HCT116 (cell line): ENCODE results near the gene OBSCN. TPM values are rescaled to one million over a fixed set of nuclear protein-coding genes. Genes with fewer than 3 reads are reported as not detected.

Experiments
- ATAC-seq: fragments of 200-7000 bp; cut with Tn5 transposase; 2 replicates; pipeline ENCODE4 v1.9.1; 2020; ENCODE audit warnings: mild to moderate bottlenecking, moderate library complexity
- BruUV-seq: library from RNA; stranded (reverse); fragments of 400-500 nt; replicated peaks from 2 replicates; lab custom pipeline; 2021; lab: Mats Ljungman, UMichigan
- CTCF ChIA-PET: fragments of 300-600 bp; sonication (Branson Sonifier 250); formaldehyde crosslinking; loops from one replicate; lab custom pipeline; 2021; ENCODE audit warnings: antibody characterized with exemption; lab: Charles Lee
- POLR2A ChIA-PET: fragments of 300-600, 350-600 bp; sonication (Branson Sonifier 250); formaldehyde crosslinking; loops from one replicate; lab custom pipeline; 2021; ENCODE audit warnings: antibody characterized with exemption; lab: Charles Lee
- RAD21 ChIA-PET, 2 experiments: fragments of 300-600 bp; sonication (Branson Sonifier 250); formaldehyde crosslinking; loops; one replicate each; lab custom pipeline; 2023; ENCODE audit warnings: low total read pairs in 2 of 2; ENCODE audit not compliant: uncharacterized antibody in 2 of 2, unreplicated experiment in 2 of 2, low non-redundant PET in 1 of 2; lab: Charles Lee
- DNase-seq: peaks from one replicate; pipeline ENCODE4 v3.0.0-alpha.2; 2010; ENCODE audit warnings: low read depth, low spot score
- H2AFZ ChIP-seq: fragments of 200-600 bp; shearing (Covaris generic), sonication (generic); 2 replicates; pipeline ENCODE4 v1.6.1; 2017; ENCODE audit warnings: low read depth, mixed run types, mixed read lengths, antibody characterized with exemption, low read length; ENCODE audit not compliant: poor library complexity, severe bottlenecking
- H3K27ac ChIP-seq: 2 replicates; pipeline ENCODE4 v1.5.1; 2012; ENCODE audit warnings: low read depth, low read length
- H3K27me3 ChIP-seq: fragments of 200-600 bp; sonication (generic); 2 replicates; pipeline ENCODE4 v1.6.1; 2016; ENCODE audit warnings: mixed run types, low read length, mixed read lengths; ENCODE audit not compliant: insufficient read depth
- H3K36me3 ChIP-seq, 2 experiments: fragments of 200-500 bp in 1 of 2; fragments of 200-600 bp in 1 of 2; sonication (Bioruptor generic) in 1 of 2; sonication (generic) in 1 of 2; 2 replicates each; pipeline versions ENCODE4 v1.5.1 to v1.6.1; 2014 to 2016; ENCODE audit warnings: low read length in 2 of 2, inconsistent platforms in 1 of 2, mixed read lengths in 1 of 2, mixed run types in 1 of 2; ENCODE audit not compliant: insufficient read depth in 2 of 2, control insufficient read depth in 1 of 2
- H3K4me1 ChIP-seq, 2 experiments: fragments of 200-600 bp in 1 of 2; sonication (generic) in 1 of 2; 2 replicates each; pipeline versions ENCODE4 v1.5.1 to v1.6.1; 2012 to 2017; ENCODE audit warnings: low read length in 2 of 2, inconsistent platforms in 1 of 2, mild to moderate bottlenecking in 1 of 2, mixed read lengths in 1 of 2, mixed run types in 1 of 2, moderate library complexity in 1 of 2; ENCODE audit not compliant: insufficient read depth in 2 of 2, control insufficient read depth in 1 of 2
- H3K4me2 ChIP-seq: fragments of 200-600 bp; sonication (generic); 2 replicates; pipeline ENCODE4 v1.6.1; 2017; ENCODE audit warnings: mixed run types, low read length, mixed read lengths
- H3K4me3 ChIP-seq, 2 experiments: fragments of 200-600 bp in 1 of 2; sonication (generic) in 1 of 2; replicated peaks in 1 of 2; 2 replicates each; pipeline ENCODE4 v1.5.1; 2011 to 2016; ENCODE audit warnings: low read length in 2 of 2, control low read depth in 1 of 2, low read depth in 1 of 2, mild to moderate bottlenecking in 1 of 2, mixed read lengths in 1 of 2, mixed run types in 1 of 2
- H3K79me2 ChIP-seq: fragments of 200-600 bp; sonication (generic); 2 replicates; pipeline ENCODE4 v1.6.1; 2017; ENCODE audit warnings: mild to moderate bottlenecking, mixed run types, low read length, moderate library complexity, mixed read lengths; ENCODE audit not compliant: insufficient read depth
- H3K9ac ChIP-seq: fragments of 200-600 bp; sonication (generic); 2 replicates; pipeline ENCODE4 v1.6.1; 2016; ENCODE audit warnings: low read length, mixed read lengths
- H3K9me2 ChIP-seq: fragments of 200-600 bp; sonication (generic), shearing (Covaris generic); 2 replicates; pipeline ENCODE4 v1.6.1; 2017; ENCODE audit warnings: mixed run types, mild to moderate bottlenecking, moderate library complexity; ENCODE audit not compliant: insufficient read depth
- H3K9me3 ChIP-seq, 2 experiments: fragments of 200-500 bp in 1 of 2; fragments of 200-600 bp in 1 of 2; sonication (Bioruptor generic) in 1 of 2; sonication (generic) in 1 of 2; 2 replicates each; pipeline ENCODE4 v1.6.1; 2014 to 2017; ENCODE audit warnings: low read length in 2 of 2, mixed read lengths in 2 of 2, inconsistent platforms in 1 of 2, low read depth in 1 of 2, mild to moderate bottlenecking in 1 of 2, mixed run types in 1 of 2, moderate library complexity in 1 of 2; ENCODE audit not compliant: control insufficient read depth in 1 of 2, insufficient read depth in 1 of 2
- H4K20me1 ChIP-seq: fragments of 200-600 bp; sonication (generic), shearing (Covaris generic); 2 replicates; pipeline ENCODE4 v1.6.1; 2017; ENCODE audit warnings: mixed run types, mild to moderate bottlenecking, moderate library complexity; ENCODE audit not compliant: insufficient read depth
- EZH2phosphoT487 ChIP-seq: fragments of 200-600 bp; IDR thresholded peaks from 2 replicates; pipeline ENCODE4 v1.6.1; 2018; ENCODE audit warnings: antibody characterized with exemption, borderline replicate concordance
- JUND ChIP-seq: IDR thresholded peaks from 2 replicates; pipeline ENCODE4 v1.6.1; 2012
- SIN3A ChIP-seq: IDR thresholded peaks from 2 replicates; pipeline ENCODE4 v1.6.1; 2012; ENCODE audit warnings: low read depth
- SP1 ChIP-seq: IDR thresholded peaks from 2 replicates; pipeline ENCODE4 v1.6.1; 2012; ENCODE audit warnings: low read depth
- YY1 ChIP-seq: IDR thresholded peaks from 2 replicates; pipeline ENCODE4 v1.6.1; 2011; ENCODE audit warnings: low read length, low read depth, moderate library complexity, mild to moderate bottlenecking; ENCODE audit not compliant: insufficient replicate concordance; ENCODE audit errors: extremely low read depth
- intact Hi-C: fragments of 100-400 bp; cut with micrococcal nuclease; formaldehyde crosslinking; loops from 2 replicates; pipeline ENCODE4 v1.10.0; 2022
- total RNA-seq: library from RNA; stranded (reverse); gene quantifications from one replicate; pipeline ENCODE4 v1.2.1, GENCODE V29; 2021; ENCODE audit not compliant: unreplicated experiment
- TF ChIP-seq, protein P1 (sequence below): IDR thresholded peaks from 2 replicates; pipeline ENCODE4 v1.6.1; 2012
- TF ChIP-seq, protein P2 (sequence below), 3 experiments: fragments of 200-600 bp in 1 of 3; sonication (generic) in 1 of 3; IDR thresholded peaks in 2 of 3; conservative IDR thresholded peaks in 1 of 3; 2 replicates each; pipeline ENCODE4 v1.5.1; 2012 to 2017; ENCODE audit warnings: low read depth in 2 of 3, low read length in 2 of 3, antibody characterized with exemption in 1 of 3, borderline replicate concordance in 1 of 3, control low read depth in 1 of 3, mild to moderate bottlenecking in 1 of 3, mixed read lengths in 1 of 3, mixed run types in 1 of 3, moderate library complexity in 1 of 3; ENCODE audit not compliant: insufficient read depth in 1 of 3
- TF ChIP-seq, protein P3 (sequence below): IDR thresholded peaks from 2 replicates; pipeline ENCODE4 v1.6.1; 2011; ENCODE audit warnings: mild to moderate bottlenecking, low read length, moderate library complexity; ENCODE audit not compliant: insufficient replicate concordance; ENCODE audit errors: extremely low read depth

The OBSCN gene
- total RNA-seq, 1 experiment from 2014 or later = 16.6 TPM

DNA sequence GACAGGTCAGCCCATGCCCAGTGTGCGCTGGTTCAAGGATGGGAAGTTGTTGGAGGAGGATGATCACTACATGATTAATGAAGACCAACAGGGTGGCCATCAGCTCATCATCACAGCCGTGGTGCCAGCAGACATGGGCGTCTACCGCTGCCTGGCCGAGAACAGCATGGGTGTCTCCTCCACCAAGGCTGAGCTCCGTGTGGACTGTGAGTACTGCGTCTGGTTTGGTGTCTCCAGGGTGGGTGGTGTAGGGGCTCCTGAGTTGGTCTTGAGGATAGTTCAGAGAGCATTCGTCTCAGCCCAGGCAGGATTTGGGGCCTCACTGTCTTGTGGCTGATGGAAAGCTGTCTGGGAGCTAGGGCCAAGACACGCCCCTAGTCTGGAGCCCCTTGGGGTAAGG, 115.6 kb downstream of the OBSCN start:
- no peak overlapping the region for H3K4me2 ChIP-seq
- H3K79me2 ChIP-seq = no peaks in the 10 kb centered on the region
- no peak overlapping the region for H3K9ac ChIP-seq
- BruUV-seq = no TSS peak
- ChIA-PET CTCF (no interaction called here), POLR2A (no interaction called here), RAD21 (no interaction called here)
- no peaks in the 10 kb centered on the region for H3K4me1 ChIP-seq
- ATAC-seq = no peak
- intact Hi-C loops = no loop called here
- TF ChIP-seq EZH2phosphoT487 (no peak), SIN3A (no peak), JUND (no peak), SP1 (no peak), YY1 (no peak)
- TF ChIP-seq, protein P1, sequence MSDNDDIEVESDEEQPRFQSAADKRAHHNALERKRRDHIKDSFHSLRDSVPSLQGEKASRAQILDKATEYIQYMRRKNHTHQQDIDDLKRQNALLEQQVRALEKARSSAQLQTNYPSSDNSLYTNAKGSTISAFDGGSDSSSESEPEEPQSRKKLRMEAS = no peak
- TF ChIP-seq, protein P2, sequence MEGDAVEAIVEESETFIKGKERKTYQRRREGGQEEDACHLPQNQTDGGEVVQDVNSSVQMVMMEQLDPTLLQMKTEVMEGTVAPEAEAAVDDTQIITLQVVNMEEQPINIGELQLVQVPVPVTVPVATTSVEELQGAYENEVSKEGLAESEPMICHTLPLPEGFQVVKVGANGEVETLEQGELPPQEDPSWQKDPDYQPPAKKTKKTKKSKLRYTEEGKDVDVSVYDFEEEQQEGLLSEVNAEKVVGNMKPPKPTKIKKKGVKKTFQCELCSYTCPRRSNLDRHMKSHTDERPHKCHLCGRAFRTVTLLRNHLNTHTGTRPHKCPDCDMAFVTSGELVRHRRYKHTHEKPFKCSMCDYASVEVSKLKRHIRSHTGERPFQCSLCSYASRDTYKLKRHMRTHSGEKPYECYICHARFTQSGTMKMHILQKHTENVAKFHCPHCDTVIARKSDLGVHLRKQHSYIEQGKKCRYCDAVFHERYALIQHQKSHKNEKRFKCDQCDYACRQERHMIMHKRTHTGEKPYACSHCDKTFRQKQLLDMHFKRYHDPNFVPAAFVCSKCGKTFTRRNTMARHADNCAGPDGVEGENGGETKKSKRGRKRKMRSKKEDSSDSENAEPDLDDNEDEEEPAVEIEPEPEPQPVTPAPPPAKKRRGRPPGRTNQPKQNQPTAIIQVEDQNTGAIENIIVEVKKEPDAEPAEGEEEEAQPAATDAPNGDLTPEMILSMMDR (IDR thresholded peaks at IDR 0.05 in 2 of 3, conservative IDR thresholded peaks at IDR 0.05 in 1 of 3; ENCODE audit: borderline replicate concordance in 1 of 3, insufficient read depth in 1 of 3, low read depth in 2 of 3, low read length in 2 of 3) = no peak
- TF ChIP-seq, protein P3, sequence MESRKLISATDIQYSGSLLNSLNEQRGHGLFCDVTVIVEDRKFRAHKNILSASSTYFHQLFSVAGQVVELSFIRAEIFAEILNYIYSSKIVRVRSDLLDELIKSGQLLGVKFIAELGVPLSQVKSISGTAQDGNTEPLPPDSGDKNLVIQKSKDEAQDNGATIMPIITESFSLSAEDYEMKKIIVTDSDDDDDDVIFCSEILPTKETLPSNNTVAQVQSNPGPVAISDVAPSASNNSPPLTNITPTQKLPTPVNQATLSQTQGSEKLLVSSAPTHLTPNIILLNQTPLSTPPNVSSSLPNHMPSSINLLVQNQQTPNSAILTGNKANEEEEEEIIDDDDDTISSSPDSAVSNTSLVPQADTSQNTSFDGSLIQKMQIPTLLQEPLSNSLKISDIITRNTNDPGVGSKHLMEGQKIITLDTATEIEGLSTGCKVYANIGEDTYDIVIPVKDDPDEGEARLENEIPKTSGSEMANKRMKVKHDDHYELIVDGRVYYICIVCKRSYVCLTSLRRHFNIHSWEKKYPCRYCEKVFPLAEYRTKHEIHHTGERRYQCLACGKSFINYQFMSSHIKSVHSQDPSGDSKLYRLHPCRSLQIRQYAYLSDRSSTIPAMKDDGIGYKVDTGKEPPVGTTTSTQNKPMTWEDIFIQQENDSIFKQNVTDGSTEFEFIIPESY = no peak
- no peak overlapping the region for H3K27ac ChIP-seq
- no peak for DNase-seq
- peaks cover 3 to 4% of the 10 kb centered on the region in 2 experiments; a peak in 2 of 4 replicates for H3K9me3 ChIP-seq
- H4K20me1 ChIP-seq = no peaks in the 10 kb centered on the region
- H3K9me2 ChIP-seq = no peaks in the 10 kb centered on the region
- H3K4me3 ChIP-seq = no peak overlapping the region
- H3K36me3 ChIP-seq = no peaks in the 10 kb centered on the region
- H3K27me3 ChIP-seq = no peaks in the 10 kb centered on the region
- no peak overlapping the region for H2AFZ ChIP-seq
